ENCODE results near the gene TOM1.

Gene TOM1

DNA sequence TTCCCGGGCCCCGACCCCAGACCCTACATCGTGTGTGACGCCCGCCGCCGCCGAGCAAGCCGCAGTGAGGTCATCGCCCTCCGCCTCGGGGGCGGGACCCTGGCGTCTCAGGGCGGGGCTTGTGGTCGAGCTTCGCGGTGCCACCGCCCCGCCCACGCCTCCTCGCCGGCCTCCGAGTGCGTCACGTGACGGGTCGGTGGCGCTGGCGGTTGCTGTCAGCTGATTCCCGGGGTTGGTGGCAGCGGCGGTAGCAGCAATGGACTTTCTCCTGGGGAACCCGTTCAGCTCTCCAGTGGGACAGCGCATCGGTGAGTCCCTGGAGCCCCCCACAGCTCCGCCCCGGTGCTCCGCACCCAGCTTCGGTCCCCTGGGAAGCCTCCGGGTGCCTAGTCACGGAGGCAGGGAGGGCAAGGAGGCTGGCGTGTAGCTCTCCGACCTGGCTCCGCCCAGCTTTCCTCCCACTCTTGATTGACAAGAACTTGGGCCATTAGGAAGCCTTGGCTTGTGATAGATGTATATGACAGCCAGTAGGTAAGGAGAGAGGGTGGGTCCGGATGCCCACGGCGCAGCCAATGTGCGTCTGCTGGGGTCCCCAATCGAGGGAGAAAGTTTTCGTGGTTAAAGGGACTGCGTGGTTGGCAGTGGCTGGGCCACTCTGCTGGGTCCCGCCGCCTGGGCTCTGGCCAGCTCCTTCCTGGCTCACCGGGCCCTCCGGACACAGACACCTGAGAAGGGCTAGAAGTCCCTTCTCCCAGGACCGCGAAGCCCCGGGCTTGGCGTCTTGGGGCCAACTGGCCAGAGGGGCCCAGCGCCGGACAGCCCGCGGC, at the start of gene TOM1:
TOM1 (plus strand) TSS at position 222 of the 827 bp plus-strand sequence; CDS start at position 257, 35 bp downstream.
- DNase-seq: peak; percentile 95

- DNase-seq: no peak
These were observed 49.5 kb upstream of the TOM1 start for GRCh38 chr22:35250156-35250555.

GRCh38 chr22:35253946-35254345, 45.7 kb upstream of the TOM1 start:
- DNase-seq: no peak

GRCh38 chr22:35257002-35257320, 42.7 kb upstream of the TOM1 start:
- DNase-seq: no peak

DNA sequence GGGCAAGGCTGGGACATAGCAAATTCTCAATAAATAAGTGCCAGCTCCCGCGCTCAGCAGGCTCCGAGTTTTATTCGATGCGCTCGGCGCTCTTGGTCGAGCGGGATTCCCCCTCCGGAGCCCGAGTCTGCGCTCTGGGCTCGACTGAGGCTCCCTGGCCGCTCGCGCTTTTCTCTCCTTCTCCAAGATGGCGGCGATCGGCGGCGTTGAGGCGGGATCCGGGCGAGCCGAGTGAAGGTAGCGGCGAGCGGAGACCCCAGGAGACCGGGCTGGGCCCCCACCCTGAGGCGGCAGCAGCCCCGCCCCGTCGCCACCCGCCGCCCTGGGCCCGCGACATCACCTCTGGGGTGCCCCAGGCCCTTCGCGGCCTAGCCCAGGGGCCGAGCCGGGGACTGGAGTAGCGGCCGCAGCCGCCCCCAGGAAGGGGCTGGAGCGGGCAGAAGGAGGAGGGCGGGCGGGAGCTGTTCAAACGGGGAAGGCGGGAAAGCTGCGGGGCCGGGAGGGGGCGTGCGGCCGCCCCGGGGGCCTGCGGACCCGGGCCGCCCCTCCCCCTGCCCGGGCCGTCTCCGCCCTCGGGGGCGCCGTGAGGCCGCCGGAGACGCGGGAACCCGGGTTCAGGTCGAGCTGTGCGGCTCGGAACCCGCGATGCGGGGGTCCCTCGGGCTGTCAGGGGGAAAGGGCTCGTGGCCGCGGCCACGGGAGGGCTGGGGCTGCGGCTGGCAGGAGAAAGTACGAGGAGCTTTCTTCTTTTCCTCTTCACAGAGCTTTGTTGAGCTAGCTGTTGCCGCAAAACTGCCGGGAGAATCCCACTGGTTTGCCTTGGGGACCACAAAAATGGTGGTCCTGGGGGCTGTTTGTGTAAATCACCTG, 42.1 kb upstream of the TOM1 start, which contains the start of gene HMGXB4:
HMGXB4 (plus strand) TSS at position 173 of the 870 bp plus-strand sequence. CDS start 4,898 bp downstream, outside the sequence.
- DNase-seq: peak; percentile 87

DNA sequence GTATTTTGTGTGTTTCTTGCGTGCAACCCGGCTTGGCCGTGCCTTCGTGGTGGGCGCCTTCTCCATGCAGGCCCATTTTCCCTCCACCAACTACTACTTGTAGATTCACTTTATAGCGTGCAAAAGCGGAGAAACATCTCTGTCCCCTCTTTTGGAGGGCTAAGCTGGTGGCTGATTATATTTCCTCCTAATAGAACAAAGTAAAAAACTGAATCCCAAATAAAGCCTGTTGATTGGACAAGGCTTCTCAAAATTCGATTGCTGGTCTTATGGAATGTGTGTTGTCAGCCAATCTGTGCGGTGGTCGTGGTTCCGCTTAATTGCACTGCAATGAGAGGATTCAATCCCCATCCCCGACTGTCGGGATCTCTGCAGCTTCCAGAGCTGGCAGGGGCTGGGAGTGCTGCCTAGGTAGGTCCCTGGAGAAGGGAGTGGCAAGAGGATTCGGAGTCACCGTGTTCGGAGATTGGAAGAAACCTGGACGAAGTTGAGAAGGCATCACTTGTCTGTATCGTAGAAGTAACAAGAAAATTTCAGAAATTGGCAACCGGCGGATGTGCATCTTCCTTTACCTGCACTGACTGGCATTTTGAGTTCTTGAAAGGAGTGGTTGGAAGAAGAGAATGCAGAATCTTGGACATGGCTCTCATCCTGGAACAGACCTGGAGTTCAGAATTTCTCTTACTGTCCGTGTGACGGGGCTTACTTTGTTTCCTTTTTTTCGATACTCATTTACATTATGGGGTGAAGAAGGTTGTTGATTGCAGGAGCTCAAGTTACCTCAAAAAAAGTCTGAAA, 41.3 kb upstream of the TOM1 start:
- DNase-seq: no peak

GRCh38 chr22:35264986-35265385, 34.7 kb upstream of the TOM1 start:
- DNase-seq: no peak

- DNase-seq: no peak
These were observed 33.4 kb upstream of the TOM1 start for GRCh38 chr22:35266277-35266676.

DNA sequence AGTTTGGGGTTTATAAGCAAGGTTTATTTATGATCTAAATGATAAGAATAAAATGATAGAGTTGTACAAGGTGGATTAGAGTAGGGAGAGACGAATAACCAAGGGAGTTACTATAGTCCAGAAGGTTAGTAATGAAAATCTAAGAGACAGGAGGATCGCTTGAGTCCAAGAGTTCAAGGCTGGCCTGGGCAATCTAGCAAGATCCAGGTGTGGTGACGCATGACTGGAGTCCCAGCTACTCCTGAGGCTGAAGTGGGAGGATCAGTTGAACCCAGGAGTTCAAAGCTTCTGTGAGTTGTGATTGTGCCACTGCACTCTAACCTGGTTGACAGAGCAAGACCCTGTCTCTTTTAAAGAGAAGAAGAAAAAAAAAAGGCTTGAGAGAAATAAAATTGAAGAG, 30.1 kb upstream of the TOM1 start:
- DNase-seq: no peak

GRCh38 chr22:35274154-35274871, 25.4 kb upstream of the TOM1 start:
- DNase-seq: no peak

- DNase-seq: peak; percentile 5
These were observed 24.1 kb upstream of the TOM1 start for GRCh38 chr22:35275580-35275979.

DNA sequence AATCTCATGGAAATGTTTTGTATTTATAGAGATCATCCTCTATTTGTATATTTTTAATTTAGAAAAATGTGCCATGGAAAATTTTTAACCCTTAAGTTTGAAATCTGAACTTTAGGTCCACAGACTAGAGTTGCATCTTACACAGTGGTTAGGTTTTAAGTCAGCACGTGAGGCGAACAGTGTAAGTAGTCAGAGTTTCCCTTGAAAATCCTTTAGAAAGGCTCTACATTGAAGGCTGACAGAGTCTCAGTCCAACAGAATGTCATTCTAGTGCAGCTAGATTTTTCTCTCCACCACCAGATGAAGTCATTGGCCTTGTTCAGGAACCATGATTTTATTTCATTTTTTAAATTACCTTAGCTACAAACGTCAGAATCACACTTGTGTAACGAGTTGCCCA, 23.7 kb upstream of the TOM1 start:
- DNase-seq: no peak

- no peak for DNase-seq
These were observed 11.6 kb upstream of the TOM1 start for GRCh38 chr22:35288116-35288515.

- DNase-seq: no peak
These were observed 6.9 kb upstream of the TOM1 start for GRCh38 chr22:35292786-35293185.

GRCh38 chr22:35296051-35296450, 3.6 kb upstream of the TOM1 start:
- no peak for DNase-seq

- DNase-seq: no peak
These were observed 449 bp upstream of the TOM1 start for GRCh38 chr22:35299217-35299672.

DNA sequence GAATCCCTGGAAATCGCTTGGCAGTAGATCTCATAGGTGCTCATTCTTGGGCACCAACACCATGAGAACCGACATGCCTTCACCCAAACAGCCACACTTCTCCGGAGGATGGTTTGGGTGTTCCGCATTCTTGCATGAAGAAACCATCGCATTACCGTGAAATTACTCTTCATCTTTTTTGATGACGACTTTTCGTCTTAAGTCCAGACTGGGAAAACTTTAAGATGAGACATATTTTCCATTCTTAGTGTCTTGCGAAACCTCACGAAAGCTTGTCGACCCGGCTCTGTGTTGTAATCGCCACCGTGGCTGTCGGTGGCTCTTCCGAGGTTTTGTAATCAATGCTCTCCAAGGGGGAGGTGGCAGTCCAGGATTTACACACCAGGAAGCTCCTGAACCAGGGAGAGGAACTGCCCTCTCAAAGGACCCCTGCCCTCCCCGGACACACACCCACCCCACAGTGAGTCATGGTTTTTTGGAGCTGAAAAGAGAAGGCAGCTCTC, 1.7 kb downstream of the TOM1 start:
- no peak for DNase-seq

DNA sequence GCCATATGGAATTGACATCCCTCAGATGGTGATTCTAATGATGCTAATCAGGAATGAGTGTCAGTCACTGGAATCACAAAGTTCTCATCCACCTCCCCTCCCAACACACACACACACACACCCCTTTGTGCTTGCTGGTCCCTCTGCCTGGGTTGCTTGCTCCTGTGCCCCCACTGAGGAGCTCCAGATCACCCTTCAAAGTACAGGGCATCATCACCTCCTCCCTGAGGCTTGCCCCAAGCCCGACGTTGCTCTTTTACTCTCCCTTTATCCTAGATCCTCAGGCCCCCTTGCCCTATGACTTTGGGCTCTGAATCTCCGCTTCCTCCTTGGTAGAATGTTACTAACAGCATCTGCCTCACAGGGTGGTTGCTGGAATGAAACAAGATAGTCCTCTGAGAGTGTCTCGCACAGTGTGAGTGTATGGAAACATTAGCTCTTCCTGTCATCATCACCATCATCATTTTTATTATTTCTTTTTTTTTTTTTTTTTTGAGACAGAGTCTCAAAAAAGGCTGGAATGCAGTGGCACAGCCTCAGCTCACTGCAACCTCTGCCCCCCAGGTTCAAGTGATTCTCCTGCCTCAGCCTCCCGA, 3.4 kb downstream of the TOM1 start:
- no peak for DNase-seq

DNA sequence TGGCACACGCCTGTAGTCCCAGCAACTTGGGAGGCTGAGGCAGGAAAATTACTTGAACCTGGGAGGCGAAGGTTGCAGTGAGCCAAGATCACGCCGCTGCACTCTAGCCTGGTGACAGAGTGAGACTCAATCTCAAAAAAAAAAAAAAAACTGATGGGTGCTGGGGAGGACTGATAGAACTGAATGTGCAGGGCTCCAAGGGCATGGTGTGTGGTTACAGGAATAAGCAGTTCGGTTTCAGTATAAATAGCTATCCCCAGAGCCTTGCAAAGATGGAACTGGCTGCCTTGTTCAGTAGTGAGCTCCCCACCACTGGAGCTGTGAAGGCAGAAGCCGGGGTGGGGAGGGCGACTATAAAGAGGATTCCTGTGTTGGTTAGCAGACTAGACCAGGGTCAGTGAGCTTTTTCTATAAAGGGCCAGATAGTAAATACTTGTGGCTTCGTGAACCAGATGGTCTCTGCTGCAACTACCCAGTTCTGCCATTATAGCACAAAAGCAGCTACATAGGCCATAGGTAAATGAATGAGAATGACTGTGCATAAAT, 5.9 kb downstream of the TOM1 start:
- no peak for DNase-seq

DNA sequence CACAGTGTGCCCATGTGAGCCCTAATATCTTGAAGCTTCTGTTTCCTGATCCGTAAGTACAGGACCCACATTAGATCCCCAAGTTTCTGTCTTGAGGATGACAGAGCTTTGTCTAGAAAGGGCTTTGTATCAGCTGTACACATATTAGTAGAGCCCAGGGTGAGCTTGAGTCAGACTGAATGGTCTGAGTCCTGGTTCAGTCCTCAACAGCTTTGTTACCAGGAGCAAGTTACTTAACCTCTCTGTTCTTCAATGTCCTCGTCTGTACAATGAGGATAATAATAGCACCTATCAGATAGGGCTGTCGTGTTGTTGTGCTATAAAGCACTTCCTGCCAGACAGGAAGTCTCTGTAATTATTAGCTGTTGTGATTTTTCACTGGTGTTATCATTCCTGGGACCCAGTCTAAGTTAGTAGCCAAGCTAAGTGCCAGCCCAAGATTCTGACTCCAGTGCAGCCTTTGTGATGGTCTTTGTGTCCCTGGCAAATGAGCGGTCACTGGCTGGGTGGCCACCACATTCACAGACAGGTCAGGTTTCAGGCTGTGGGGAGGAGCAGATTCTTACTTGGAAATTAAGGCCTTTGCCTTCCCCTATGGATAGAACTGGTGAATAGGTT, 6.8 kb downstream of the TOM1 start:
- no peak for DNase-seq

DNA sequence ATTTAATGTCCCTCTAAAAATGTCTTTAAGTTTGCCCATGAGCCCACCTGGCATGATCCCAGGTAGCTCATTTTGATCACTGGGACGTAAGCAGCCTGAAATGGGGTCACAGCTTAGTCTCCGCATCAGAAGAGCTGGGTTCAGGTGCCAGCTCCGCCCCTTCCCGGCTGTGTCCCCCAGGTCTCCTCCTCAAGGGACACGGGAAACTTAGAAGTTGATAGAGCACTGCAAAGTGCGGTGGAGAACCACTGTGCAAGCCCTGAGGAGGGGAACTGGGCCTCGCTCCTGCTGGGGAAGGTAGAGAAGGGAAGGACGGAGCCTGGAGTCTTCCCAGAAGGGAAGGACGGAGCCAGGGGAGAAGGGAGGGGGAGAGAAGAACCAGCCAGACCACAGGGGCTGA, 7.7 kb downstream of the TOM1 start:
- DNase-seq: no peak

All from stimulated activated CD4-positive, alpha-beta T cell treated with anti-CD3 and anti-CD28 coated beads, Interleukin-1b, Interleukin-23, amount 100 ng/mL, for 48 hours (primary cell).